Upper lobe of right lung (tissue), 1 donor: Measurements from ENCODE around the gene ROR1. TPM values are rescaled to one million over a fixed set of nuclear protein-coding genes. Genes with fewer than 3 reads are reported as not detected.

Source experiments
- ATAC-seq: fragments of 200-7000 bp; cut with Tn5 transposase; one replicate; pipeline ENCODE4 v1.9.1; 2020; ENCODE audit warnings: mild to moderate bottlenecking, moderate library complexity
- DNase-seq: peaks from one replicate; pipeline ENCODE4 v3.0.0-alpha.2; 2020
- H3K27ac ChIP-seq: fragments of 200-600 bp; one replicate; pipeline ENCODE4 v1.8.0; 2022
- H3K27me3 ChIP-seq: fragments of 200-600 bp; one replicate; pipeline ENCODE4 v1.8.0; 2022; ENCODE audit warnings: mild to moderate bottlenecking
- H3K36me3 ChIP-seq: fragments of 200-600 bp; one replicate; pipeline ENCODE4 v1.8.0; 2022
- H3K4me1 ChIP-seq: fragments of 200-600 bp; one replicate; pipeline ENCODE4 v1.8.0; 2022
- H3K4me3 ChIP-seq: fragments of 200-600 bp; one replicate; pipeline ENCODE4 v1.8.0; 2022; ENCODE audit warnings: mild to moderate bottlenecking
- H3K9me3 ChIP-seq: fragments of 200-600 bp; one replicate; pipeline ENCODE4 v1.8.0; 2022
- CTCF ChIP-seq: fragments of 200-600 bp; IDR thresholded peaks from one replicate; pipeline ENCODE4 v1.8.0; 2022; ENCODE audit warnings: antibody characterized with exemption
- intact Hi-C: fragments of 100-400 bp; cut with DNase I; formaldehyde crosslinking; loops from one replicate; pipeline ENCODE4 v1.11.0; 2022
- total RNA-seq: library from RNA; stranded (reverse); fragmentation: NEBNext Ultra II Directional; extraction: Animal tissue kit (Norgen Biotek cat#: 25700); gene quantifications from one replicate; pipeline ENCODE4 v1.2.1, GENCODE V29; 2021
- donor health status: DM: no; HTN: yes; CAD: no; lungs with severe emphysema.

ROR1 gene
- total RNA-seq, 1 donor from 2014 or later, result 21.4 TPM

GRCh38 chr1:63794939-63795378 lies 21.1 kb downstream of the ROR1 start:
- intact Hi-C loops, result no loop called here
- TF ChIP-seq CTCF, result no peak
- Histone ChIP-seq H3K27me3 (no peaks in the 10 kb centered on the region), H3K4me1 (peaks cover 13% of the 10 kb centered on the region), H3K4me3 (no peak overlapping the region), H3K27ac (no peak overlapping the region), H3K36me3 (no peaks in the 10 kb centered on the region), H3K9me3 (no peaks in the 10 kb centered on the region)
- ATAC-seq (peak; percentile 57), DNase-seq (peak; percentile 74)

- peaks cover 13% of the 10 kb centered on the region for H3K4me1 ChIP-seq
- no peak overlapping the region for H3K4me3 ChIP-seq
- intact Hi-C loops, result no loop called here
- no peak overlapping the region for H3K27ac ChIP-seq
- ATAC-seq (peak; percentile 90), DNase-seq (no peak)
- H3K27me3 ChIP-seq, result no peaks in the 10 kb centered on the region
- no peaks in the 10 kb centered on the region for H3K9me3 ChIP-seq
- TF ChIP-seq CTCF, result no peak
- H3K36me3 ChIP-seq, result no peaks in the 10 kb centered on the region
These were observed 21.6 kb downstream of the ROR1 start for GRCh38 chr1:63795455-63795854.

GRCh38 chr1:63797056-63797726 lies 23.4 kb downstream of the ROR1 start:
- ATAC-seq, result no peak
- H3K27me3 ChIP-seq, result no peaks in the 10 kb centered on the region
- H3K36me3 ChIP-seq, result no peaks in the 10 kb centered on the region
- peaks cover 13% of the 10 kb centered on the region for H3K4me1 ChIP-seq
- intact Hi-C loops, result no loop called here
- H3K4me3 ChIP-seq, result no peak overlapping the region
- no peak for DNase-seq
- no peak overlapping the region for H3K27ac ChIP-seq
- no peak for TF ChIP-seq CTCF
- H3K9me3 ChIP-seq, result no peaks in the 10 kb centered on the region

GRCh38 chr1:63798284-63798683 lies 24.5 kb downstream of the ROR1 start:
- no peaks in the 10 kb centered on the region for H3K36me3 ChIP-seq
- no peak for TF ChIP-seq CTCF
- no peak for DNase-seq

GRCh38 chr1:63799307-63799706 lies 25.5 kb downstream of the ROR1 start:
- H3K9me3 ChIP-seq, result no peaks in the 10 kb centered on the region
- intact Hi-C loops, result no loop called here
- no peaks in the 10 kb centered on the region for H3K36me3 ChIP-seq
- H3K4me3 ChIP-seq, result no peak overlapping the region
- peaks cover 13% of the 10 kb centered on the region for H3K4me1 ChIP-seq
- ATAC-seq (no peak), DNase-seq (no peak)
- no peak for TF ChIP-seq CTCF
- H3K27me3 ChIP-seq, result no peaks in the 10 kb centered on the region
- H3K27ac ChIP-seq, result no peak overlapping the region

More at GRCh38 chr1:63798284-63798683, 24.5 kb downstream of the ROR1 start:
- no peak overlapping the region for H3K27ac ChIP-seq
- intact Hi-C loops, result no loop called here
- no peaks in the 10 kb centered on the region for H3K27me3 ChIP-seq
- no peaks in the 10 kb centered on the region for H3K9me3 ChIP-seq
- H3K4me1 ChIP-seq, result peaks cover 13% of the 10 kb centered on the region
- no peak for ATAC-seq
- no peak overlapping the region for H3K4me3 ChIP-seq
